HG02798 (cell line): ENCODE results near the gene NDUFV3.
A peak's percentile ranks its signal among the peaks of the same experiment; 100 is the strongest.
"Not testable (repeated sequence)": the region's sequence is repeated elsewhere in the genome, so short reads cannot be mapped to it uniquely, and the experiment has no call there.

ENCODE experiments used
- ATAC-seq: cut with Tn5 transposase; IDR thresholded peaks from one replicate; pipeline ENCODE4 v1.9.1; 2021; ENCODE audit warnings: mild to moderate bottlenecking; ENCODE audit not compliant: unreplicated experiment, poor library complexity

NDUFV3 gene

DNA sequence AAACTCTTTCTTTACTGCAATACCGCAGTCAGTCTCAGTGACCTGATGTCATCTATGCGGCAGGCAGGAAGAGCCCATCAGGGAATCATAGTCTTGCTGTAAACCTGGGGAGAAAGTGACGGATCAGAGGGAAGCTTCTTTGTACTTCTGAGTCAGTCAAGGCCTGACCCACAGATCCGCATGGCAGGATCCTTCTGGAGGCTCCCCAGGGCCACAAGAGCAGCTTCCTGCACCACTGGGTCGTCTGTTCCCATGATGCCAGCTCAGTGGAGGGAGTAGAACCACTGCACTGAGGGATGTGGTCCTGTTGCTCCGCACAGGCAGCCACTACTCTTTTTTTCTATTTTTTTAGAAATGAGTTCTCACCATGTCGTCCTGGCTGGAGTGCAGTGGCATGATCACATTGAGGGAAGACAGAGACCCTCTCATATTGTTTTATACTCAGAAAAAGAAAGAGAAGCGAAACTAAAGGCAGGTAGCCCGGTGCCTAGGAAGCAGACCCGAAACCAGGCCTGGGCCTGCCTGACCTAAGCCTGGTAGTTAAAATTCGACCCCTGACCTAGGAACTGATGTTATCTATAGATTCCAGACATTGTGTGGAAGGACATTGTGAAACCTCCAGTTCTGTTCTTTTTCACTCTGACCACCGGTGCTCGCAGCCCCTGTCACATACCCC, 38.6 kb downstream of the NDUFV3 start:
- ATAC-seq: no peak

DNA sequence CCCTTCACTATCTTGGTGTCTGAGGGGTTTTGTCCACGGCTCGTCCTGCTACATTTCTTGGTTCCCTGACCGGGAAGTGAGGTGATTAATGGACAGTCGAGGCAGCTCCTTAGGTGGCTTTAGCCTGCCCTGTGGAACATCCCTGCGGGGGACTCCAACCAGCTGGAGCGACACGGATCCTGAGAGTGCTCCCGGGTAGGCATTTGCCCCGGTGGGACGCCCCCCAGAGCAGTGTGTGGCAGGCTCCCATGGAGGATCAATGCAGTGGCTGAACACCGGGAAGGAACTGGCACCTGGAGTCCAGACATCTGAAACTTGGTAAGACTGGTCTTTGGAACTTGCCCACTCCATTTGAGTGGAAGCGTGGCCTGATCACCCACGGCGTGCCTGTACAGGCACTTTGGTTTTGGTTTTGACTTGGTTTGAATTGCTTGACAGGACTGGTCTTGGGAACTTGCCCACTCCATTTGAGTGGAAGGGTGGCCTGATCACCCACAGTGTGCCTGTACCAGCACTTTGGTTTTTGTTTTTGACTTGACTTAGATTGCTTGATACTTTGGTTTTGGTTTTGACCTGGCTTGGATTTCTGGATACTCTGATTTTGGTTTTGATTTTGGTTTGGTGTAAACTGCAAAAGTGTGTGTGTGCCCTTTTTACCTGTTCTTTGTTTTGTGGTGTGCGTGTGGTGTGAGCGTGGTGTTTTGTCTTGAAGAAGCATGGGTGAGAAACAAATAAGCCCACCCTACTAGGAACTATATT, 39.4 kb downstream of the NDUFV3 start:
- ATAC-seq: not testable (repeated sequence)

DNA sequence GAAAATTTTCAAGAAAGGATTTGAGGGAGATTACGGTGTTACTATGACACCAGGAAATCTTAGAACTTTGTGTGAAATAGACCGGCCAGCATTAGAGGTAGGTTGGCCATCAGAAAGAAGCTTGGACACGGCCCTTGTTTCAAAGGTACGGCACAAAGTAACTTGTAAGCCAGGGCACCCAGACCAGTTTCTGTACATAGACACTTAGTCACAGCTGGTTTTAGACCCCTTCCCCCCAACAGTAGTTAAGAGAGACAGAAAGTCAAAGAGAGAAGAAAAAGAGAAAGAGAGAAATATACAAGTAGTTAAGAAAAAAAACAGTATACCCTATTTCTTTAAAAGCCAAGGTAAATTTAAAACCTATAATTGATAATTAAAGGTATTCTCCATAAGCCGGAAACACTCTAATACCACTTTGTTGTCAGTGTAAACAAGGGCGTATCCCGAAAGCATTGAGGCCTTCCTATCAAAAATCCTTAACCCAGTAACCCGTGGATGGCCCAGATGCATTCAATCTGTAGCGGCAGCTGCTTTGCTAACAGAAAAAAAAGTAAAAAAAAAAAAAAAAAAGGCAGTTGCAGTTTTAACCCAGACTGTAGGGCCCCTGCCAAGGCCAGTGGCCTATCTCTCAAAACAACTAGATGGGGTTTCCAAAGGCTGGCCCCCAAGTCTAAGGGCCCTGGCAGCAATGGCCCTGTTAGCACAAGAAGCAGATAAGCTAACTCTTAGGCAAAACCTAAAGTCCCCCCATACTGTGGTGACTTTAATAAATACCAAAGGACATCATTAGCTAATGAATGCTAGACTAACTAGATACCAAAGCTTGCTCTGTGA, 40.2 kb downstream of the NDUFV3 start:
- ATAC-seq: not testable (repeated sequence)

DNA sequence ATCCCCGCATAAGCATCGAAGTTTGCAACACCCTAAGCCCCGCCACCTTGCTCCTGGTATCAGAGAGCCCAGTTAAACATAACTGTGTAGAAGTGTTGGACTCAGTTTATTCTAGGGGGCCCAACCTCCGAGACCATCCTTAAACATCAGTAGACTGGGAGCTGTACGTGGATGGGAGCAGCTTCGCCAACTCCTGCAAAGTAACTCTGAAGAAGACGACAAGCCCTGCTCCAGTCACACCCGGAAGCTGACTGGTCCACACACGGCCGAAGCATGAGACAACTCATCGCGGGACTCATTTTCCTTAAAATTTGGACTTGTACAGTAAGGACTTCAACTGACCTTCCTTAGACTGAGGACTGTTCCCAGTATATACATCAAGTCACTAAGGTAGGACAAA, 40.9 kb downstream of the NDUFV3 start:
- ATAC-seq: not testable (repeated sequence)

DNA sequence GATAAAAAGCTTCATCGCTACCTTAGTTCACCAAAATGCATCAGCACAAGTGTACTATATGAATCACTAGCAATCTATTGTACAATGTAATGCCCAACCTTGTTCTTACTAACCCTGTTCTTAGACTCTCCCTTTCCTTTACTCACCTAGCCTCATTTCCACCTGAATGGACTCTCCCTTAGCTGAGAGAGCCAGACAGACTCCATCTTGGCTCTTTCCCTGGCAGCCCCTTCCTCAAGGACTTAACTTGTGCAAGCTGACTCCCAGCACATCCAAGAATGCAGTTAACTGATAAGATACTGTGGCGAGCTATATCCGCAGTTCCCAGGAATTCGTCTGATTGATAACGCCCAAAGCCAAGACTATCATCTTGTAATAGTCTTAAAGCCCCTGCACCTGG, 43.3 kb downstream of the NDUFV3 start:
- ATAC-seq: not testable (repeated sequence)

DNA sequence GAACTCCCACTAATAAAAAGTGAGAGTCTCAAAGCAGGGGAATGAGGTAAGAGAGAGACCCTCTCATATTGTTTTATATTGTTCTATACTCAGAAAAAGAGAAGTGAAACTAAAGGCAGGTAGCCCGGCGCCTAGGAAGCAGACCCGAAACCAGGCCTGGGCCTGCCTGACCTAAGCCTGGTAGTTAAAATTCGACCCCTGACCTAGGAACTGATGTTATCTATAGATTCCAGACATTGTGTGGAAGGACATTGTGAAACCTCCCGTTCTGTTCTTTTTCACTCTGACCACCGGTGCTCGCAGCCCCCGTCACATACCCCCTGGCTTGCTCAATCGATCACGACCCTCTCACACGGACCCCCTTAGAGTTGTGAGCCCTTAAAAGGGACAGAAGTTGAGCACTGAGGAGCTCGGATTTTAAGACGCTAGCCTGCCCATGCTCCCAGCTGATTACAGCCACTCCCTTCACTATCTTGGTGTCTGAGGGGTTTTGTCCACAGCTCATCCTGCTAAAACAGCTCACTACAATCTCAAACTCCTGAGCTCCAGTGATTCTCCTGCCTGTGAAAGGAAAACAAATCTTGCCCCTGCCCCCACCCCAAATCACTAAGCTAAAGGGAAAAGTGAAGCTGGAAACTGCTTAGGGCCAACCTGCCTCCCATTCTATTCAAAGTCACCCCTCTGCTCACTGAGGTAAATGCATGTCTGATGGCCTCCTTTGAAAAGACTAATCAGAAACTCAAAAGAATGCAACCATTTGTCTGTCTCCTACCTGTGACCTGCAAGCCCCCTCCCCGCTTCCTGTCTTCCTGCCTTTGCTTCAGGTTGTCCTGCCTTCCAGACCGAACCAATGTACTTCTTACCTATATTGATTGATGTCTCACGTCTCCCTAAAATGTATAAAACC, 44.2 kb downstream of the NDUFV3 start:
- ATAC-seq: not testable (repeated sequence)

DNA sequence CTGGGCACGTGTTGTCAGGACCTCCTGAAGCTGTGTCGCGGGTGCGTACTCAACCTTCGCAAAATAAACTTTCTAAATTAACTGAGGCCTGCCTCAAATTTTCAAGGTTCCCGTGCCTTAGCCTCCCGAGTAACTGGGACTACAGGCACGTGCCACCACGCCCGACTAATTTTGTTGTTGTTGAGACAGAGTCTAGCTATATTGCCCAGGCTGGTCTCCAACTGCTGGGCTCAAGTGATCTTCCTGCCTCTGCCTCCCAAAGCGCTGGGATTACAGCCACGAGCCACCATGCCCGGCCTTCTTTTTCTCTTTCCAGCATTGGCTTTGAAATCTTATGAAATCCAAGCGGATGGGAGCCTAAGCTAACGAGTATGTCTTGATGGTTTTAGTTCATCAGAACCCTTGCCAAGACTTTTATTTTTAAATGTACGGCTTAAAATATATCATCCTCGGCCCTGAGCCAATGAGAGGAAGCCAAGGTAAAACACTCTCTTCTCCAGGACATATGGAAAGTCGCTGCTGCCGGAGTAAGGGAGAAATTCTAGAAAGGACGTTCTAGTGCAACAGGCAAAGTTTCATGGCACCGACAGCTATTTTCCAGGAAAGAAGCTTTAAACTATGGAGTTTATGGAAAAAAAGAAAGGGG, 45.0 kb downstream of the NDUFV3 start:
- ATAC-seq: no peak

DNA sequence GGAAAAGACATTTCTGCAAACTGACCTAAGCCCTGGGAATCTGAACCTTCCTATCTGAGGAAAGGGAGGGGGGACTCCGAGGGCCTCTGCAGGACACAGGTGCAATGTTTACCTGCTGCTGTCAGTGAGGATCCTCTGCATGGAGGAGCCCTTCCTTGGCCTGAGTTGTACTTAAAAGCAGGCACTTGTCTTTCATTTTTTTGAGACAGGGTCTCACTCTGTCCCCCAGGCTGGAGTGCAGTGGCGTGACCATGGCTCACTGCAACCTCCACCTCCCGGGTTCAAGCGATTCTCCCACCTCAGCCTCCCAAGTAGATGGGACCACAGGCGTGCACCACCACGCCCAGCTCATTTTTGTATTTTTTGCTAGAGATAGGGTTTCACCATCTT, 45.5 kb downstream of the NDUFV3 start:
- not testable (repeated sequence) for ATAC-seq

DNA sequence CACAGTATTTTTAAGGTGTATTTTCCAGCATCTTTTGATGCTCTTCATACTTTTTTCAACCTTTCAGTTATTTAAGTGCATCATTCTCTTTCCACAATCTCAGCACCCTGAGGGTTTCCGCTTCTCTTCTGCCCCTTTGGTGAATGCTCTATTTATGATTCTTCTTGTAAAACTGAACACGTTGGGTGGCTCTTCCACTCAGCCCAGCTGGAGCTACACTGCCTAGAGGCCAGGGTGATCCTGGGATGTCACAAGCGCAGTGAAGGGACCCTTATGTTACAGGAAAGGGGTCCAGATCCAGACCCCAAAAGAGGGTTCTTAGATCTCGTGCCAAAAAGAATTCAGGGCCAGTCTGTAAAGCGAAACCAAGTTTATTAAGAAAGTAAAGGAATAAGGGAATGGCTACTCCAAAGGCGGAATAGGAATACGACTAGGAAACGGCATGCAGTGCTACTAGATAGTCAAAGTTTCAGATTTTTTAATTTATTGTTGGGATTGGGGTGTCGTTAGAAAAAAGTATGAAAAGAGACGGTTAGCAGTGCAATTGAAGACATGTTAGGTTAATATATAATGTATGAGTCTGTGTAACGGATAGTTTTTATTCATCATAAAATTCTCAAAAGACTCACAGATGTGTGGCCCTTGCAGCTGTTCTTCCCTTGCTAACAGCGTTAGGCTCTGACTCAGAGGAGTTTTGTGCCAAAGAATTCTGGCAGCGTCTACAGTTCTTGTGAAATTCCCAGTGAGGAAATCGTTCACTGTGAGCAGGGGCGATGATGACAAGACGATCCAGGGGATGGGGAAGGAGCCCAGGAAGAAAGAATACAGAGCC, 46.7 kb downstream of the NDUFV3 start:
- no peak for ATAC-seq

DNA sequence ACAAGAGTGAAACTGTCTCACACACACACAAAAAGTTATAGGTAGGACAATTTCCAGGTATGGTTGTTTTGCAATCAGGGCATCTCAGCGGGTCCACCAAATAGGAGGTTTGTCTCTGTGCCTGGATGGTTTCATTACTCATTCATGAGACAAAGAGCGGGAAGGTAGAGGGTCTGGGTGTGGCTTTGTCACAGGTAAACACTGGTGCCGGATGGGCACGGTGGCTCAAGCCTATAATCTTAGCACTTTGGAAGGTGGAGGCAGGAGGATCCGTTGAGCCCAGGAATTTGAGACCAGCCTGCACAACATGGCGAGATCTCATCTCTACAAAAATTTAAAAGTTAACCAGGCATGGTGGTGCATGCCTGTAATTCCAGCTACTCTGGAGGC, 48.6 kb downstream of the NDUFV3 start:
- no peak for ATAC-seq

DNA sequence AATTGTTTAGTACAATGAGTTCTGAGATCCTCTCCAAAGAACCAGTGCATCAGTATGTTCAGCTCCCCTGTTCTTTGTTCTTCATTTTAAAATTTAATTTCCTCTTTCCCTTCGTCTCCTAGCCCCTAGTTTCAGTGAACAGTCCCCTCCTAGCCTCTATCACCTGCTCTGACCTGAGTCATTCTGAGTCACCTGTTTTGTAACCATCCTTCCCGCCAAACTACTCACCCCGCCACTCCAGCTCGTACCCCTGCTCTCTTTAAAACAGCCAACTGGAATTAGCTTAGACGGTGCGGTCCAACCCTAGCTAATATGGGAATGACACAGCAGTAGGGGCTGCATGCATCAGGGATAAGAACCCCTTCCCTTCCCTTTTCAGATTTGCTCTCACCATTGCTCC, 49.1 kb downstream of the NDUFV3 start:
- no peak for ATAC-seq

DNA sequence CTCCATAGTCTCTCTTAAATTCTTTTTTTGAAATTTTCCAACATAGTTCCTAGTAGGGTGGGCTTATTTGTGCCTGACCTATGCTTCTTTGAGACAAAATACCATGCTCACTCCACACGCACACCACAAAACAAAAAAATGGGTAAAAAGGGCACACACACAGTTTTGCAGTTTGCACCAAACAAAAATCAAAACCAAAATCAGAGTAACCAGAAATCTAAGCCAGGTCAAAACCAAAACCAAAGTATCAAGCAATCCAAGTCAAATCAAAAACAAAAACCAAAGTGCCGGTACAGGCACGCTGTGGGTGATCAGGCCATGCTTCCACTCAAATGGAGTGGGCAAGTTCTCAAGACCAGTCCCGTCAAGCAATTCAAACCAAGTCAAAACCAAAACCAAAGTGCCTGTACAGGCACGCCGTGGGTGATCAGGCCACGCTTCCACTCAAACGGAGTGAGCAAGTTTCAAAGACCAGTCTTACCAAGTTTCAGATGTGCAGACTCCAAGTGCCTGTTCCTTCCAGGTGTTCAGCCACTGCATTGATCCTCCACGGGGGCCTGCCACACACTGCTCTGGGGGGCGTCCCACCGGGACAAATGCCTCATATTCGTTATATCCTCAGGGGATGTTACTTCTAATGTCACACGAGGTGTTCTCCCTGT, 56.1 kb downstream of the NDUFV3 start:
- not testable (repeated sequence) for ATAC-seq

DNA sequence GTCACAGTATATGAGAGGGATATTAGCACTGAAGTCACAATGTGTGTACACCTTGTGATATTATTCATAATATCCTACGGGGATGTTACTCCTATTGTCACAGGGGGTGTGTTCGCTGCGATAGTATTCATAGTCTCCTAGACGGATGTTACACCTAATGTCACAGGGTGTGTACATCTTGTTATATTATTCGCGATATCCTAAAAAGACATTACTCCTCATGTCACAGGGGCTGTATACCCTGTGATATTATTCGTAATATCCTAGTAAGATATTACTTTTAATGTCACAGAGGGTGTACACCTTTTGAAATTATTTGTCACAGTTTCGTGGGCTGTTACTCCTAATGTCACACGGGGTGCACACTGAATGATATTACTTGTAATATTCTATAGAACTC, 58.1 kb downstream of the NDUFV3 start:
- not testable (repeated sequence) for ATAC-seq

DNA sequence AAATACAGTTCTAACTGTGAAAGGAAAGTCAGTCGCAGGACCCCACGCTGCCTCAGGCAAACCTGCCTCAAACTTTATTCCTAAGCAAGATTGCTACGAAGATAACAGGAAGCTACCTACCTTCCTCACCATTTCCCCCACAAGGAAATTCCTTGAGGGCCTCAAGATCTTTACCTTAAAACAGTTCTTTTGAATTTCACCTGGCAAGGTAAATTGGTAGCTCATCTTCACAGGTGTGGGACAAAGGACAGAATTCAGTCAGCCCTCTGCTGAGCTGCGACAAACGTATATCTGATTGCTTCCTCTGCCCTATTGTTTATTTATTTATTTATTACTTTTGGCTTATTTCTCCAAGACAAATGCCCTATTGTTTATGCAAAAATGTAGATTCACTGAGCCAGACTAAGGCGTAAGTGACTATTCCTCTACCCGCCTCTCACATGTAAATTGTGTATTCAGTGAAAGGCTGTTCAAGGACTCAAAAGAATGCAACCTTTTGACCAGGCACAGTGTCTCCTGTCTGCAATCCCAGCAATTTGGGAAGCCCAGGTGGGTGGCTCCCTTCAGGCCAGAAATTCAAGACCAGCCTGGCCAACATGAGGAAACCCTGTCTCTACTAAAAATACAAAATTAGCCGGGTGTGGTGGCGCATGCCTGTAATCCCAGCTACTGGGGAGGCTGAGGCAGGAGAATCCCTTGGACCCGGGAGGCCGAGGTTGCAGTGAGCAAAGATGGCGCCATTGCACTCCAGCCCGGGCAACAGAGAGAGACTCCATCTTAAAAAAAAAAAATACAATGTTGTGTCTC, 63.9 kb downstream of the NDUFV3 start:
- ATAC-seq: peak; percentile 99

DNA sequence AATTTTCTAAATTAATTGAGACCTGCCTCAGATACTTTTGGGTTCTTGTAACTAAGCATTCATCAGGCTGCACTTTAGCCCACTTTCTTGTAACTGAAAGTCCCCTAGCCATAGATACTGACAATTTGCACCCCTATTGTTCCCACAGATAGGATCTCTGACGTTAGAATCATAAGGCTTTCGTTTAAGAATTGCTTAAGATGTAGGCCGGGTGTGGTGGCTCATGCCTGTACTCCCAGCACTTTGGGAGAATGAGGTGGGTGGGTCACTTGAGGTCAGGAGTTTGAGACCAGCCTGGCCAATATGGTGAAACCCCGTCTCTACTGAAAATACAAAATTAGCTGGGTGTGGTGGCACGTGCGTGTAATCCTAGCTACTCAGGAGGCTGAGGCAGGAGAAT, 65.0 kb downstream of the NDUFV3 start:
- not testable (repeated sequence) for ATAC-seq

DNA sequence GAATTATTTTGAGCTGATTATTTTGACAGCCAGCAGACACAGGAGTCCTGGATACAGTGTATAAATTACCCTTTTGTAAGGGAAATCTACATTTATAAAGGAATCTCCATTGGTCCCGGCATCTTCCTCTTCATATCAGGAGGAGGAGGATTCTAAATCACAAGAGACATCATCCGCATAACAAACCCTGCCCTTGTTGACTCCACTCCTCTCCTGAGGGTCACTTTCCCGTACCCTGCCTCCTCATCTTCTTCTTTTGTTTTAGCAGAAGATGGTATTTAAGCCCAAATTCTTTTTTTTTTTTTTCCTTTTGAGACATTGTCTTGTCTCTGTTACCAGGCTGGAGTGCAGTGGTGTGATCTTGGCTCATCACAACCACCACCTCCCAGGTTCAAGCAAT, 66.6 kb downstream of the NDUFV3 start:
- no peak for ATAC-seq

DNA sequence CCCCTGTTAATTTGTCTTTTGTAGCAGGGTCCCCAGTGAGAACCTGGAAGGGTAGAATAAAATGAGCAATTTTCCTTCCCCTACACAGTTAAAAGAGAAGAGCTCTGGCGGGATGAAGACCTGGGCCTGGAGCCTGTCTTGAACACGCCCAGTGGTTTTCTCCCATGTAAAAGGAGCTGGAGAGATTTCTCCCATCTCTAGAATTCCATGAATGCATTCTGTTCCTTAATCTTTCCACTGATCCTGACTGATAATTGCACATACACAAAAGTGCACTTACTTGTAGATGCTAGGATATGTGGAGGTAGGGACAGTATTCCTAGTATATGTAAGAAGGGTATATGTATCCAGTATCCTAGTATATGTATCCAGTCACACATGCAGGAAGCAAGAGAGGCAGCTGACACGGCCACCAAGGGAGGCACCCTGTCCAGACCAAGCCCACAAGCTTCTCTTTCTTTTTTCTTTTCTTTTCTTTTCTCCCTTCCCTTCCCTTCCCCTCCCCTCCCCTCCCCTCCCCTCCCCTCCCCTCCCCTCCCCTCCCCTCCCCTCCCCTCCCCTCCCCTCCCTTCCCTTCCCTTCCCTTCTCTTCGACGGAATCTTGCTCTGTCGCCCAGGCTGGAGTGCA, 69.4 kb downstream of the NDUFV3 start:
- no peak for ATAC-seq
